HepG2 (cell line): ENCODE measurements around the gene MCRIP2. TPM values are rescaled to one million over a fixed set of nuclear protein-coding genes. Genes with fewer than 3 reads are reported as not detected.

Experiments
- AFF4 ChIP-seq: sonication (generic); formaldehyde crosslinking; IDR thresholded peaks from 2 replicates; pipeline ENCODE4 v1.4.0; 2020; ENCODE audit warnings: missing genetic modification reagents
- ATF1 ChIP-seq: IDR thresholded peaks from 2 replicates; pipeline ENCODE4 v1.6.1; 2016; ENCODE audit warnings: mild to moderate bottlenecking, control low read depth
- RAD21 ChIP-seq: fragments of 450-650 bp; formaldehyde crosslinking; IDR thresholded peaks from 2 replicates; pipeline ENCODE4 v1.5.0; 2020; ENCODE audit warnings: mild to moderate bottlenecking
- SP2 ChIP-seq: sonication (generic); formaldehyde crosslinking; IDR thresholded peaks from 2 replicates; pipeline ENCODE4 v1.5.1; 2020; ENCODE audit warnings: mild to moderate bottlenecking, missing genetic modification reagents
- ZNF224 ChIP-seq: sonication (generic); formaldehyde crosslinking; IDR thresholded peaks from 2 replicates; pipeline ENCODE4 v1.5.0; 2020; ENCODE audit warnings: mild to moderate bottlenecking, missing genetic modification reagents
- ZNF24 ChIP-seq: fragments of 450-650 bp; IDR thresholded peaks from 2 replicates; pipeline ENCODE4 v1.6.1; 2017; ENCODE audit warnings: antibody characterized with exemption, mild to moderate bottlenecking
- ZNF276 ChIP-seq: sonication (generic); formaldehyde crosslinking; IDR thresholded peaks from 2 replicates; pipeline ENCODE4 v1.4.0; 2020; ENCODE audit warnings: mild to moderate bottlenecking, low read depth, missing genetic modification reagents
- ZNF44 ChIP-seq: sonication (generic); formaldehyde crosslinking; IDR thresholded peaks from 2 replicates; pipeline ENCODE4 v1.5.1; 2020; ENCODE audit warnings: mild to moderate bottlenecking, missing genetic modification reagents
- ZNF549 ChIP-seq: sonication (generic); formaldehyde crosslinking; IDR thresholded peaks from 2 replicates; pipeline ENCODE4 v1.5.0; 2020; ENCODE audit warnings: missing genetic modification reagents
- ZNF615 ChIP-seq: sonication (generic); formaldehyde crosslinking; IDR thresholded peaks from 2 replicates; pipeline ENCODE4 v1.5.0; 2020; ENCODE audit warnings: mild to moderate bottlenecking, missing genetic modification reagents, borderline replicate concordance
- ZNF775 ChIP-seq: sonication (generic); formaldehyde crosslinking; IDR thresholded peaks from 2 replicates; pipeline ENCODE4 v1.4.0; 2020; ENCODE audit warnings: missing genetic modification reagents, mild to moderate bottlenecking, moderate library complexity, borderline replicate concordance
- ZNF816 ChIP-seq: sonication (generic); formaldehyde crosslinking; IDR thresholded peaks from 2 replicates; pipeline ENCODE4 v1.8.0; 2022; ENCODE audit warnings: missing genetic modification reagents, mild to moderate bottlenecking, borderline replicate concordance
- polyA plus RNA-seq, 8 experiments: library from polyadenylated mRNA; depleted of rRNA in 3 of 8; stranded (reverse) in 7 of 8; unstranded in 1 of 8; fragments of >200 nt; fragmentation: Illumina TruSeq in 4 of 8; extraction: Trizol in 4 of 8; gene quantifications; 2 replicates each; pipeline versions ENCODE4 v1.2.1 to v1.2.3, GENCODE V29; 2011 to 2016; ENCODE audit warnings: low read depth in 4 of 8, missing spikeins in 1 of 8, mixed read lengths in 1 of 8; ENCODE audit not compliant: insufficient read depth in 1 of 8
- total RNA-seq, 5 experiments: library from RNA; depleted of rRNA; stranded (reverse); fragments of >200 nt; fragmentation: Illumina TruSeq; extraction: Trizol; gene quantifications; 2 replicates each; pipeline ENCODE4 v1.2.3, GENCODE V29; 2016; ENCODE audit warnings: low read depth in 1 of 5
- TF ChIP-seq, protein P1 (sequence below): sonication (generic); formaldehyde crosslinking; IDR thresholded peaks from 2 replicates; pipeline ENCODE4 v1.4.0; 2020; ENCODE audit warnings: mild to moderate bottlenecking, missing genetic modification reagents

Gene MCRIP2
- total and polyA plus RNA-seq, 2 of the 13 experiments (the other 11 are each of a cell fraction or from before 2014, with no cell fraction given) = 39.6 to 76.7 TPM

- TF ChIP-seq, protein P1, sequence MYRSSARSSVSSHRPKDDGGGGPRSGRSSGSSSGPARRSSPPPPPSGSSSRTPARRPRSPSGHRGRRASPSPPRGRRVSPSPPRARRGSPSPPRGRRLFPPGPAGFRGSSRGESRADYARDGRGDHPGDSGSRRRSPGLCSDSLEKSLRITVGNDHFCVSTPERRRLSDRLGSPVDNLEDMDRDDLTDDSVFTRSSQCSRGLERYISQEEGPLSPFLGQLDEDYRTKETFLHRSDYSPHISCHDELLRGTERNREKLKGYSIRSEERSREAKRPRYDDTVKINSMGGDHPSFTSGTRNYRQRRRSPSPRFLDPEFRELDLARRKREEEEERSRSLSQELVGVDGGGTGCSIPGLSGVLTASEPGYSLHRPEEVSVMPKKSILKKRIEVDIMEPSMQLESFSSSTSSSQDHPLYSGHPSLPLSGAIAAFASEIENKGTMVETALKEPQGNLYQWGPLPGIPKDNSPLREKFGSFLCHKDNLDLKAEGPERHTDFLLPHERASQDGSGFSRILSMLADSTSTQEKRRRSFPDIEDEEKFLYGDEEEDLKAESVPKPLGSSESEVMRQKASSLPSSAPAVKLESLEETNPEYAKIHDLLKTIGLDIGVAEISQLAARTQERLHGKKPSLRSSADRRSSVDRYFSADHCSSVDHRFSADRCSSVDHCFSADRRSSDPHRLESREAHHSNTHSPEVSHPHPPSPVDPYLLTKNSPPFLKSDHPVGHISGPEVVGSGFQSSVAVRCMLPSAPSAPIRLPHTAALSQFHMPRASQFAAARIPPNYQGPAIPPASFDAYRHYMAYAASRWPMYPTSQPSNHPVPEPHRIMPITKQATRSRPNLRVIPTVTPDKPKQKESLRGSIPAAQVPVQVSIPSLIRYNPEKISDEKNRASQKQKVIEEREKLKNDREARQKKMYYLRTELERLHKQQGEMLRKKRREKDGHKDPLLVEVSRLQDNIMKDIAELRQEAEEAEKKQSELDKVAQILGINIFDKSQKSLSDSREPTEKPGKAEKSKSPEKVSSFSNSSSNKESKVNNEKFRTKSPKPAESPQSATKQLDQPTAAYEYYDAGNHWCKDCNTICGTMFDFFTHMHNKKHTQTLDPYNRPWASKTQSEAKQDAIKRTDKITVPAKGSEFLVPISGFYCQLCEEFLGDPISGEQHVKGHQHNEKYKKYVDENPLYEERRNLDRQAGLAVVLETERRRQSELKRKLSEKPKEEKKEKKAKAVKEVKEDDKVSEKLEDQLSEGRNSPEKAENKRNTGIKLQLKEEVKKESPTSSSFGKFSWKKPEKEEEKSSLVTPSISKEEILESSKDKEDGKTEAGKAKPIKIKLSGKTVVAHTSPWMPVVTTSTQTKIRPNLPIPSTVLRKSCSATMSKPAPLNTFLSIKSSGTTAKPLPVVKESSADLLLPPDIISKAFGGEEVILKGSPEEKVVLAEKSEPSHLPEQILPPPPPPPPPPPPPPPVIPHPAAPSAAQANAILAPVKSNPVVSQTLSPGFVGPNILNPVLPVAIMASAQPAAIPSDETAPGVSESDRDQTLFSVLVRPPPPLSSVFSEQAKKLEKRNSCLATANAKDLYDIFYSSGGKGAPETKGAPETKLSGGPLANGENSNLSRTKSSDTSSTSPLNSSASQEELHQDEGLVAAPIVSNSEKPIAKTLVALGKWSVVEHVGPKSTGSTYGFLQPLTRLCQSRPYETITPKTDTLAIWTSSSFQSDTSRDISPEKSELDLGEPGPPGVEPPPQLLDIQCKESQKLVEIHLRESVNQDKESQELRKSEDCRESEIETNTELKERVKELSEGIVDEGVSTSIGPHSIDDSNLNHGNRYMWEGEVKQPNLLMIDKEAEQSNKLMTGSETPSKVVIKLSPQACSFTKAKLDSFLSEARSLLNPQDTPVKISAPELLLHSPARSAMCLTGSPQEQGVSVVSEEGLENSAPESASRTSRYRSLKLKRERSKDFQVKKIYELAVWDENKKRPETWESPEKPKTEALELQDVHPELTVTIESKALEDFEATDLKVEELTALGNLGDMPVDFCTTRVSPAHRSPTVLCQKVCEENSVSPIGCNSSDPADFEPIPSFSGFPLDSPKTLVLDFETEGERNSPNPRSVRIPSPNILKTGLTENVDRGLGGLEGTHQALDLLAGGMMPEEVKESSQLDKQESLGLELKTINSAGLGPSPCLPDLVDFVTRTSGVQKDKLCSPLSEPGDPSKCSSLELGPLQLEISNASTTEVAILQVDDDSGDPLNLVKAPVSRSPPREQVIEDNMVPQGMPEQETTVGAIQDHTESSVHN = no peak
- TF ChIP-seq SP2 (CRISPR knock-in tag) = no peak
- TF ChIP-seq ZNF276 (CRISPR knock-in tag) = no peak
- TF ChIP-seq ZNF615 (CRISPR knock-in tag) = no peak
- no peak for TF ChIP-seq AFF4 (CRISPR knock-in tag)
- no peak for TF ChIP-seq ZNF224 (CRISPR knock-in tag)
- no peak for TF ChIP-seq ZNF44 (CRISPR knock-in tag)
- TF ChIP-seq ZNF24 = no peak
- TF ChIP-seq ZNF816 (CRISPR knock-in tag) = no peak
- TF ChIP-seq ZNF549 = no peak
- no peak for TF ChIP-seq RAD21 (CRISPR knock-in tag)
- no peak for TF ChIP-seq ATF1 (CRISPR knock-in tag)
- TF ChIP-seq ZNF775 (CRISPR knock-in tag) = no peak
Measured at GRCh38 chr16:680967-681745, 39.5 kb downstream of the MCRIP2 start (continued).
